HG03575 (cell line): ENCODE data around the gene MED9.
"Not testable (repeated sequence)": the region's sequence is repeated elsewhere in the genome, so short reads cannot be mapped to it uniquely, and the experiment has no call there.

Experiments used
- ATAC-seq: cut with Tn5 transposase; IDR thresholded peaks from one replicate; pipeline ENCODE4 v1.9.1; 2021; ENCODE audit not compliant: unreplicated experiment, insufficient number of reproducible peaks, low FRiP score; ENCODE audit errors: extremely low read depth

MED9 gene, protein sequence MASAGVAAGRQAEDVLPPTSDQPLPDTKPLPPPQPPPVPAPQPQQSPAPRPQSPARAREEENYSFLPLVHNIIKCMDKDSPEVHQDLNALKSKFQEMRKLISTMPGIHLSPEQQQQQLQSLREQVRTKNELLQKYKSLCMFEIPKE

GRCh38 chr17:17476865-17477467 lies at the start of gene MED9:
Gene MED9, plus strand, starts transcription at chr17:17477000. Its CDS starts 42 bp downstream, at chr17:17477042.
- ATAC-seq, result no peak

DNA sequence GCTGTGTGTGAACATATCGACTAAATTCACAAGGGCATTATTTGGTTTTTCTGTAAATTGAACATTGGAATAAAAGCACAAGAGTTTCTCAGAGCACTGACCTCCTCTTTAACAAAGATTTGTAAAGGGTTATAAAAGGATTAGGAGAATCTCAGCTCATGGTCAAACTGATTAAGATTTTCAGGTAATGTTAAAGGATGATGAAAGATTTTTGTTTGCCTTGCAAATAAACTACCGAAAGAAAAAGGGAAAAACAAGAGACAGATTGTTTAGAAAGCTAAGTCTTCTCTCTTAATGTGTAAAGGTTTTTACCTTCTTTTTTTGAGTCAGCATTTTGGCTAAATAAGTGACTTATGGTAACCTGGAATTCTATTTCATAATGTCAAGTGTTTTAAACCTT lies 47.6 kb upstream of the MED9 start:
- no peak for ATAC-seq

GRCh38 chr17:17430924-17431323 lies 45.9 kb upstream of the MED9 start:
- ATAC-seq, result not testable (repeated sequence)

DNA sequence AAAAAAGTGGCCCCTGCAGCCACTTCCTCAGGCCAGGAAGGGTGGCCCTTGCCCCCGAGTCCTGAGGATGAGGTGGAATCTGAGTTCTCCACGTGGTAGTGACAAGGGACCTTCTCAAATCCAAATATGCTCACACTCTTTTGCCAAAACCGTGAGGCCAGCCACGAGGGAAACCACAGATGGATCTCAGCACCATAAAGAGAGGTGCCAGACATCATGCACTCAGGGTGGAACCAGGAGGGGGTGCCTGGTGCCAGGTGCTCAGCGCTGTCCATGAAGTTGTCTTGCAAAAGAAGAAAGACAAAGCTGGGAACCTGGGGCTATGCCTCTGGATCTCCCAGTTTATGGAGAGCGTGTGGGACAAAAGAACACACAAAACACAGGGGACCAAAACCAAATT lies 45.2 kb upstream of the MED9 start:
- no peak for ATAC-seq

GRCh38 chr17:17433000-17433703 lies 43.6 kb upstream of the MED9 start:
- no peak for ATAC-seq

GRCh38 chr17:17434477-17434876 lies 42.3 kb upstream of the MED9 start:
- no peak for ATAC-seq

- no peak for ATAC-seq
Measured at GRCh38 chr17:17435323-17435722, 41.5 kb upstream of the MED9 start.

GRCh38 chr17:17437461-17437860 lies 39.3 kb upstream of the MED9 start:
- ATAC-seq, result no peak

- no peak for ATAC-seq
Measured at GRCh38 chr17:17437893-17438292, 38.9 kb upstream of the MED9 start.

DNA sequence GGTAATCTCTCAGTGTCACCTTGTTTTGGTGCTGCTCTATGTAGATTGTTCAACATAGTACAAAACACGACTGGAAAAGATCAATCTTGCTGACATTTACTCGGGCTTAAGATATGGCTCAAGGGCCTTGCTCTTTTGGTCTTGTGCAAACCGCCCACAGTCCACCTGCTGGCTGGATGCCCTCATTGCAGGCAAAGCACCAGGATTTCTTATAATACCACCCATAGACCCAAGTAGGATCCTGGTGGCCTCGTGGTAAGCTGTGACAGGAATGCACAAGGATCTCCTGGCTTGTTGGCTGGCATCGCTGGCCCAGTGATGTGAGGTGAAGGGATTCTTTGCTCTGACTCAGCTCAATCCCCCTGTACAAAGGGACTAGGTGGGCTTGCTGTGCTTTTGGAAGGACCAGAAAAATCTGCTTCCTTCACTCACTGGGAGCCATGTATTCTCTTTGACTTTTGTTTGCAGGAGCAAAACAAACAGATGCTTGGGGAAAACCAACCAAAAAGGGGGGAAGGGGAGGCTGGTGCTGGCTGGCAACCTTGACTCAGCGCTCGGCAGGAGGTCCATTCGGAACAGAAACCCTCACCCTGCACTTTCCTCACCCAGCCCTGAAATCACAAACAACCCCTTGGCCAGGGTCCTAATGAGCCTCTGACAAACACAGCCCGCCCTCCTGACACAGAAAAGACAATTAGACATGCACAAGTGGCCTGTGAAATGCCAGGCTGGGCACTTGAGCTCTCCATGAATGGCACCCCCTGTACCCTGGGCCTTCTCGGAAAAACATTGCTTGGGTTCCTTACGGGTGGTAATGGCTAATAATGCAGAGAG lies 36.6 kb upstream of the MED9 start:
- no peak for ATAC-seq

DNA sequence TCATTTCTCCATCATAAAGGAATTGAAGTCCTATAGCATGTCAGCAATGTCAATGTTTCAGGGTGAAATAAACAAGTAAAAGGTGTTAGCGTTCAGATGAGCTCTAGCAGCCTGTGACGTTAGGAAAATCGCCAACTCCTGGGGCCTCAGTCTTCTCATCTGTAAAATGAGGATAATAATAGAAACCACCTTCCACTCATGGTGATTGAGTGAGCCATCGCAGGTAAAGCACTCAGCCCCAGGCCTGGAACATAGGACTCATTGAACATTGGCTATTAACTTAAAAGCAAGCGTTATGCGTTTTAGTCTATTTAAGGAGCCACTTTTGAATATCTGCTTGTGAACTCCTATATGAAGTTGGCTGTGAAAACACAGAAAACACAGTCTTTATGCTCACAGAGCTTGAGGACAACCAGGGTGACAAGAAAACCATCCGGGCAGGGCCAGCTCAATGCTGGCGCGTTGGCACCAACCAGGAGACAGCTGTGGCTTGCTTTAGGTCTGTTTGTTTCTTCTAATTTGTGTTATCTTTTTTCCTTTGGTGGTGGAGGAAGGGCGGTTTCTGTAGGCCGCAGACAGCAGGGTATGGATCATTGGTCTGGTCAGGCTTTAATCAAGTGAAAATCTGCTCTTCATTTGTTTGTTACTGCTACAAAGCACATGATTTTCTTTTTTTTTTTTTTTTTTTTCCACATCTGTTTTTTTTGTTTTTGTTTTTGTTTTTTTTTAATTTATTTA lies 35.7 kb upstream of the MED9 start:
- no peak for ATAC-seq

DNA sequence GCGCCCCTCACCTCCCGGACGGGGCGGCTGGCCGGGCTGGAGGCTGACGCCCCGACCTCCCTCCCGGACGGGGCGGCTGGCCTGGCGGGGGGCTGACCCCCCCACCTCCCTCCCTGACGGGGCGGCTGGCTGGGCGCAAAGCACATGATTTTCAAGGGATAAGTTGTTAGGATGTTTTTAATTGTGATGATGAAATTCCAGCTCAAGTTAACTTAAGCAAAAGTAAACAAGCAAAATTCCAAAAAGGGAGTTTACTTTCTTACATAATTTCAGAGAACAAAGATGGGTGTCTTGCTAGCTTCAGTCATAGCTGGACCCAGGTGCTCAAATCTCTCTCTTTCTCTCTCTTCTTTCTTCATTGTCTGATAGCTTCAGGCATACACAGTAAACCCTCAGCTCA lies 33.6 kb upstream of the MED9 start:
- ATAC-seq, result no peak

DNA sequence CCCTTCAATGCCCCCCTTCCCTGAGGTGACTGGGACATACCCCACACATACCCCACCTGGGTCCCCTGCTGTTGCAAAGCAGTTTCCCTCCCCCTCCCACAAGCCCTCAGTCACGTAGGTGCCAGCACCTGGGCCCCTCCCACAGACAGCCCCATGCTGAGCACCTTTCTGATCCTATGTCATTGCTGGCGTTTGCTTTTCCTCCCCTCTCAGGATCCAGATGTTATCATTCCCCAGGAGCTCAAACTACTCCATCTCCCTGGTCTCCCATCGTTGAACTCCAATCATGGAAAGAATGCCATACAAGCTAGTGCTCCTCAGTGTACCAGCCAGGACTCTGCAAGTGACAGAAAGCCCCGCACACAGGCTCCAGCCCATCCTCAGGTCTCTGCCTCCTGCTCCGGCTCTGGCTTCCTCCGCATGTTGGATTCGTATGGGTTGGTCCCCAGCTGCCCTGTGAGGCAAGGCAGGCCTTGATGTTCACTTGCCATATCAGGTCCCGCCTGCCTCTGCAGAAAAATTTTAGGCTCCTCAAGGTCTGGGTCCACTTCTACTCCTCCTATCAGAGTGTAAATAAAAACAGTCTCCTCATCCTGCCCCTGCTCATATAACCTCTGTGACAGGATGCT lies 31.4 kb upstream of the MED9 start:
- no peak for ATAC-seq

DNA sequence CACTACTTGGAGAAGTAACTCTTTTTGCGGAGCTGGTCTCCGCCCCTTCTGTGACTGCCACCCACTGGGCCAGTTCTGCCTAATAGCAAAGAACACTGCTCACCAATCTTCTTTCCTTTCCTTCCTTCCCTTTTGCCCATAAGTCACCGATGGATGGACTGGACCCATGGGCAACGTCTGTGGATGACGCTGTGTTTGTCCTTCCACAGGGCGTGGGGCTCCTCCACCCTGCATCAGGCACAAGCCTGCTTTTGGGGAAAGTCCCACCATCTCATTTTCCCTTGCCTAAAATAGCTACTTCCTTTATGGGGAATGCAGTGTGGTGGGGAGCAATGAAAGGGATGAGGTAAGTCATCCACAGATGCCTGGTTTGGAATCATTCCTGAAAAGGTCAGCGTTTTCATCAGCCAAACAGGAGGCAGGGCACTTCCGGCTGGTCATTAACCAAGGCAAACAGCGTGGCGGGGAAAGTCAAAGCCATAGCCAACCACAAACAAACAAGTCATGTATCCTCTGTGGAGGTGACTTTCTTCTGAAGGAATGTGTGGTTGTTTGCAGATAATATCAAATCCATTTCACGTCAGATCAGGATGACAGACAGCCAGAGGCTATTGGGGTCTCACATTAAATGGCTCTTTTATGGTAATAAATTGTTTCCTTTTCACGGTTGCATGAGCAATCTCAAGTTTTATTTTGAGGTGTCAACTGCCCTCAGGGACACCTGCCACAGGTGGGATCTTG lies 30.7 kb upstream of the MED9 start:
- ATAC-seq, result no peak

GRCh38 chr17:17446666-17447155 lies 30.1 kb upstream of the MED9 start:
- no peak for ATAC-seq

GRCh38 chr17:17447264-17447663 lies 29.5 kb upstream of the MED9 start:
- ATAC-seq, result no peak

- no peak for ATAC-seq
Measured at GRCh38 chr17:17448076-17448475, 28.7 kb upstream of the MED9 start.

GRCh38 chr17:17448723-17449122 lies 28.1 kb upstream of the MED9 start:
- no peak for ATAC-seq
